ENCODE data around the gene TSPYL4.

- TF ChIP-seq USF2 (IDR thresholded peaks at IDR 0.05; ENCODE audit: low read length), result no peak
- TF ChIP-seq, protein P1, sequence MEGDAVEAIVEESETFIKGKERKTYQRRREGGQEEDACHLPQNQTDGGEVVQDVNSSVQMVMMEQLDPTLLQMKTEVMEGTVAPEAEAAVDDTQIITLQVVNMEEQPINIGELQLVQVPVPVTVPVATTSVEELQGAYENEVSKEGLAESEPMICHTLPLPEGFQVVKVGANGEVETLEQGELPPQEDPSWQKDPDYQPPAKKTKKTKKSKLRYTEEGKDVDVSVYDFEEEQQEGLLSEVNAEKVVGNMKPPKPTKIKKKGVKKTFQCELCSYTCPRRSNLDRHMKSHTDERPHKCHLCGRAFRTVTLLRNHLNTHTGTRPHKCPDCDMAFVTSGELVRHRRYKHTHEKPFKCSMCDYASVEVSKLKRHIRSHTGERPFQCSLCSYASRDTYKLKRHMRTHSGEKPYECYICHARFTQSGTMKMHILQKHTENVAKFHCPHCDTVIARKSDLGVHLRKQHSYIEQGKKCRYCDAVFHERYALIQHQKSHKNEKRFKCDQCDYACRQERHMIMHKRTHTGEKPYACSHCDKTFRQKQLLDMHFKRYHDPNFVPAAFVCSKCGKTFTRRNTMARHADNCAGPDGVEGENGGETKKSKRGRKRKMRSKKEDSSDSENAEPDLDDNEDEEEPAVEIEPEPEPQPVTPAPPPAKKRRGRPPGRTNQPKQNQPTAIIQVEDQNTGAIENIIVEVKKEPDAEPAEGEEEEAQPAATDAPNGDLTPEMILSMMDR (IDR thresholded peaks at IDR 0.05; ENCODE audit: control extremely low read depth in 1 of 3, insufficient read depth in 1 of 3, low read depth in 1 of 3, low read length in 3 of 3), result peak in 2 of 3 experiments; percentile 65 to 79; a peak in 2 of 4 replicates
- TF ChIP-seq ATF3 (IDR thresholded peaks at IDR 0.05; ENCODE audit: insufficient read depth, low read depth, low read length), result no peak
- no peak for TF ChIP-seq POLR2A (IDR thresholded peaks at IDR 0.05; ENCODE audit: control extremely low read depth in 1 of 2, low read depth in 2 of 2, low read length in 2 of 2)
- no peak for TF ChIP-seq GABPA (IDR thresholded peaks at IDR 0.05; ENCODE audit: borderline replicate concordance, insufficient read depth, low read length)
- TF ChIP-seq TBP (IDR thresholded peaks at IDR 0.05; ENCODE audit: low read depth, low read length), result no peak
- TF ChIP-seq BRCA1 (IDR thresholded peaks at IDR 0.05; ENCODE audit: low read depth, low read length), result no peak
- no peak for TF ChIP-seq YY1 (IDR thresholded peaks at IDR 0.05; ENCODE audit: low read depth, low read length)
- no peak for TF ChIP-seq POLR2AphosphoS5 (IDR thresholded peaks at IDR 0.05; ENCODE audit: low read depth, low read length)
These were observed 33.9 kb upstream of the TSPYL4 start for GRCh38 chr6:116287689-116288282.
